HG02981 (cell line): ENCODE data around the gene RSRC1.
"Not testable (repeated sequence)": the region's sequence is repeated elsewhere in the genome, so short reads cannot be mapped to it uniquely, and the experiment has no call there.

ENCODE experiments used
- ATAC-seq: cut with Tn5 transposase; IDR thresholded peaks from one replicate; pipeline ENCODE4 v1.9.1; 2021; ENCODE audit warnings: mild to moderate bottlenecking, moderate library complexity; ENCODE audit not compliant: unreplicated experiment

Gene RSRC1

GRCh38 chr3:158381262-158381868, 271.5 kb downstream of the RSRC1 start:
- ATAC-seq, result no peak

DNA sequence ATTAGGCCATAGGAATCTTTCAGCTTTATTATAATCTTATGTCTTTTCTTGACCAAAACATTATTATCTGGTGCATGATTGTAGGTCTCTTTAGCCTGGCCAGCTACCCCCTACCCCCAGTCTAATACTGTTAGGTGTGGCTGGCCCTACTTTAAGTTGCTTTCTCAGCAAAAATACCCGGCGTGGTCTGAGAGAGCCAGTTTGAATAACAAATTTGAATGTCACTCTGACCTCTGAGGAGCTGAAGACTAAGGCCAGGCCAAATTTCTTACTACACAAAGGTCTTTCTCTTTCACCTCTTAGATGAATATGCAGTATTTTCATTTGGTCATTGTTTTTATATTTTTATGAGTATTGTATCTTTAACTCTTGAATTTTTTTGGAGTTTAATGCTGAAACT, 272.6 kb downstream of the RSRC1 start:
- no peak for ATAC-seq

GRCh38 chr3:158384019-158384418, 274.1 kb downstream of the RSRC1 start:
- ATAC-seq, result peak; percentile 84

- no peak for ATAC-seq
These were observed 285.5 kb downstream of the RSRC1 start for GRCh38 chr3:158395421-158395820.

GRCh38 chr3:158402590-158402989, 292.7 kb downstream of the RSRC1 start:
- ATAC-seq, result no peak

GRCh38 chr3:158403013-158403412, 293.1 kb downstream of the RSRC1 start:
- no peak for ATAC-seq

GRCh38 chr3:158404131-158404718, 294.3 kb downstream of the RSRC1 start:
- no peak for ATAC-seq

DNA sequence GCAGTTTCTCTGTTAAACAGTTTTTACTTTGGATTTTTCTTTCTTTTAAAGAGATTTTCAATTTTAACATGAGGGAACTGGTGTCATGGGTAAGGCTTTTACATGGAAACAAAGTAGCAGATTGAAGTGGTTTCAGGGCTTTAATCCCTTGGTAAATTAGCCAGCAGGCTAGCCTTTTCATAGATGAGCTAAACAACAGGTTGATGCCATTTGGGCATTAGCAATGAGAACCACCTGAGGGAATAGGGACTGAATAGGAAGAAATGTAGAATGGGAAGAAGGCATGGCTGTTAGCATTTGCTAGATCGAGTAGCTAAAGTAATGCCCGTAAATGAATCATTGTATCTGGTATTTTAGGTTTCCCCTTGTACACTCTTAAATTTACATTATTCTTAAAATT, 295.6 kb downstream of the RSRC1 start:
- ATAC-seq, result no peak

DNA sequence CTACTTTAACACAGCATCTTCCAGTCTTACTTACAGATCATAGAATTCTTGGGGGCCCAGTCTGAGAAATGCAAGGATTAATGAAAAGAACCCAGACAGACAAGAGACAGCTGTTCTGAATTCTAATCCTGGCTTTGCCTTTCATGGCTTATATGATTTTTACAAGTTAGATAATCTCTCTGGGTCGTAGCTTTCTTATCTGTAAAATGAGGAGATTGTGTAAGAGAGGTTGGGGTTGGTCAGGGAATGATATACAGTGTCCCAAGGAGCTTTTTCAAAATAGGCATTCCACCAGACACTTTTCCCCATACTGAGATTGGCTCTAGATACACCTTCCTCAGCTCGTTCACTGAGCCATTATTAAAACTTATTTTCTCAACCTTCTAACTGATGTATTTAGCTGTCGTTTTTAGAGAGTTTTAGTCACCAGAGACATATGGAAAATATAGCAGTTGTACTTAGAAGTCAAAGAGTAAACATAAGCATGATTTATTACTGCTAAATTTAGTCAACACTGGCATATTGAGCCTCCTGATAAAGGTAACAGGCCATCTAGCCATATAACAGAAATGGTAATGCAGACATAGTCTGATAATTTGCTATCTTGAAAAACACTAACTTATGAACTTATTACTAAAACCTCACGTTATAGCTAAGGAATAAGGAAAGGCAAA, 298.1 kb downstream of the RSRC1 start:
- no peak for ATAC-seq

GRCh38 chr3:158408518-158408897, 298.6 kb downstream of the RSRC1 start:
- ATAC-seq, result not testable (repeated sequence)

- ATAC-seq, result no peak
These were observed 308.1 kb downstream of the RSRC1 start for GRCh38 chr3:158418035-158418434.

DNA sequence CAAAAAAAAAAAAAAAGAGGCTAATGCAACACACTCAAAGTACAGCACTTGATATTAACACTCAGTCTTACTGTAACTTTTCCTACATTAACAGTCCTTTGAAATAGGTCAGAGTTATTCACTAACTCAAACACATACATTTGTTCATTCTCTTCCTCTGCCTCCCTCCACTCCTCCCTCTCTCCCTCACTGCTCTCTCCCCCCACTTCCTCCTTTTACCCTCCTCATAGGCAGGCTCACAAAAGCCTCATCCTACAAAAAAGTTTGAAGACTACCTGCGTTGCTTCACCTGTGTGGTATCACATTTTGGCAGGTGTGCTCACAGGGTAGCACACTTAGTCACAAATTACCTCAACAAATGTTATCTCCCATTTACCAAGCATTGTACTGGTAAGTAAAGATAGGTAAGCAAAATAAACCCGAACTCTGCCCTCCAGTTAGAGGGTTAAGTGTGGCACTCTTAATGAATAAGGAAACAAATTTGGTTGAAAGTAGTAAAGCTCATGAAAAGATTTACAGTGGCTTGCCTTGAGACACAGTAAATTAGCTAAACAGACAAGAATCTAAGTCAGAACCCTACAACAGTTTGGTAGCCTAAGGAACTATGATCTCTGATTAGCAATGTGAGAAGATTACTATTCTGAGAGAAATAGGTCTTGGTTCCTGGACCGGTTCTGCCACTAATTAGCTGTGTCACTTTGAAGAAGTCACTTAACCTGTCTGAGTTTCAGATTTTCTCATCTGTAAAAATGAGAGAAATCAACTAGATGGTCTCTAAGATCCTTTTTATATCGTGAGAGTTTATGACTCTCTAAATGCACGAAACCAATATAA, 310.1 kb downstream of the RSRC1 start:
- no peak for ATAC-seq

- ATAC-seq, result peak; percentile 99
These were observed 310.9 kb downstream of the RSRC1 start for GRCh38 chr3:158420654-158421396.

- peak; percentile 52 for ATAC-seq
These were observed 320.6 kb downstream of the RSRC1 start for GRCh38 chr3:158430448-158430847.

DNA sequence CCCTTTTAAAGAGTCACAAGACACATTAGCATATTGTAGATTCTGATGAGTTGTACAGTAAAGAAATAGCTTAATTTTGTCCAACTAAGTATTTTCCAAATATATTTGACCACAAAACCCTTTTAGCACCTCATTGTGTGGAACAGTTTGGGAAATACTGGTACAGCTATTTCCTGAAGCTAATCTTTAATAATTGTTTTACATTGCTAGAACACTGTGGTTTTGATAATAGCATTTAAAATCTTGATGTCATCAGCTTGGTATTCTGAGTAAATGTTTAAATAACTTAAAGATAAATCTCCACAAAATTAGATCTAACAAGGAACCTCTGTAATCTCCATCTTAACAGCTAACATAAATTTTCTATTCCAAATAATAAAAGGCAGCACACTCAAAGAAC, 321.1 kb downstream of the RSRC1 start:
- no peak for ATAC-seq

DNA sequence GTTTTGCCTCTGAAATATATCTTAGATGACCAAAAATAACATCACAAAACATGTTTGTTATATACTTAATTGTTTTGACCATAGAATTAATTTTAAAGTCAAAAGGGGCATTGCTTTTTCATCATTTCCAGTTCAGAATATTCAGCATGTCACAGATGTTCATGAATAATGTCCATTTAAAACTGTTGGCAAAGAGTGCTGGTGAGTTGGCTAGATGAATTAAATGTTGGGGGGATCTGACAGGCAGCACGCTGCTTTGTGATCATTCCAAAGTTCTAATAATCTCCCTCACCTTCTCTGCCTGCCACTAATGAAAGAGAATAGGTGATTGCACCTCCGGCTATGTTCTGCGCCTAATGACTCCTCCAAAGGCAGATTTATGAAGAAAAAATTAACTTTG, 321.9 kb downstream of the RSRC1 start:
- ATAC-seq, result no peak

GRCh38 chr3:158434412-158435038, 324.6 kb downstream of the RSRC1 start:
- no peak for ATAC-seq

DNA sequence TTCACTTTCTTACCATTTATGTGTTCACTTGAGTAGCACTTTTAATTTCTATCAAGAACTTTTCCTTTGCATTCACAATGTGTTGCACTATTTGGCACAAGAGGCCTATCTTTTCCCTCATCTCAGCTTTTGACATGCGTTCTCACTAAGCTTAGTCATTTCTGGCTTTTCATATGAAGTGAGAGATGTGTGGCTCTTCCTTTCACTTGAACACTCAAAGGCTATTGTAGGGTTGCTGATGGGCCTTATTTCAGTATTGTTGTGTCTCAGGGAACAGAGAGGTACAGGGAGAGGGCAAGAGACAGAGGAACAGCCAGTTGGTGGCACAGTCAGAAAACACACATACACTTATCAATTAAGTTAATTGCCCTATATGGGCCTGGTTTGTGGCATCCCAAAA, 333.7 kb downstream of the RSRC1 start:
- peak; percentile 96 for ATAC-seq

- no peak for ATAC-seq
These were observed 337.5 kb downstream of the RSRC1 start for GRCh38 chr3:158447408-158447807.

DNA sequence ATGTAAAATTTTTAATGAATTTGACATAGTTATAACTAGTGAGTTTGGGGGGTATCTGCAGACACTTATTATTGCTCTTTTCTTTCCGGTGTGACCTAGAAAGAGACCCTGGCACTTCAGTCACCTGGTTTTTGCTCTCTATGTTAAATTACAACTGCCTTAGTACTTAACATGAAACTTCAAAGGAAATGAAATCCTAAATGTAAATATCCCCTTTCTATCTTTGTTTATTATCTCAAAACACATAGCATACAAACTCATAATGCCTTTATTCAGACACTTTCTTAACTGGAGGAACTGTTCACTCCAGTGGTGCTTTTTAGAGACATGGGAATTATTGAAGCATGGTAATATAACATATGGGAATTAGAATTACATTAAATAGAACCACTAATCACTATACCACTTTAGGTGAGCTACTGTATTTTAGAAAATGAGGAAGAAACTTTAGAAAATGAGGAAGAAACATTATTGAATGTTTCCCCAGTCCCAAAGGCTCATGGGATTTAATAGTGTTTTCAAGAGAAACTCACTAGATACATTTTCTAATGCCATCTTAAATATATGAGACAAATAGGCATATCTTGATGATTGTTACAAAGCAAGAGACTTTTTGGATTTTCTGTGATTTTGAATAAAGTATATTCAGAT, 341.6 kb downstream of the RSRC1 start:
- ATAC-seq, result no peak
